HFF-Myc (cell line): Measurements from ENCODE around the gene MCTP1.

Experiments used
- DNase-seq: peaks from one replicate; pipeline ENCODE4 v3.0.0-alpha.2; 2011; ENCODE audit warnings: low read depth; ENCODE audit errors: extremely low read depth
- H3K4me3 ChIP-seq: replicated peaks from 2 replicates; pipeline ENCODE4 v1.5.1; 2011; ENCODE audit warnings: low read depth, mild to moderate bottlenecking, control low read depth, low read length
- TF ChIP-seq, protein P1 (sequence below): IDR thresholded peaks from 2 replicates; pipeline ENCODE4 v1.5.1; 2012; ENCODE audit warnings: mild to moderate bottlenecking, low read depth, low read length, control low read depth; ENCODE audit errors: missing control alignments

The MCTP1 gene

GRCh38 chr5:95304711-95305110 is 19.8 kb upstream of the MCTP1 start:
- TF ChIP-seq, protein P1, sequence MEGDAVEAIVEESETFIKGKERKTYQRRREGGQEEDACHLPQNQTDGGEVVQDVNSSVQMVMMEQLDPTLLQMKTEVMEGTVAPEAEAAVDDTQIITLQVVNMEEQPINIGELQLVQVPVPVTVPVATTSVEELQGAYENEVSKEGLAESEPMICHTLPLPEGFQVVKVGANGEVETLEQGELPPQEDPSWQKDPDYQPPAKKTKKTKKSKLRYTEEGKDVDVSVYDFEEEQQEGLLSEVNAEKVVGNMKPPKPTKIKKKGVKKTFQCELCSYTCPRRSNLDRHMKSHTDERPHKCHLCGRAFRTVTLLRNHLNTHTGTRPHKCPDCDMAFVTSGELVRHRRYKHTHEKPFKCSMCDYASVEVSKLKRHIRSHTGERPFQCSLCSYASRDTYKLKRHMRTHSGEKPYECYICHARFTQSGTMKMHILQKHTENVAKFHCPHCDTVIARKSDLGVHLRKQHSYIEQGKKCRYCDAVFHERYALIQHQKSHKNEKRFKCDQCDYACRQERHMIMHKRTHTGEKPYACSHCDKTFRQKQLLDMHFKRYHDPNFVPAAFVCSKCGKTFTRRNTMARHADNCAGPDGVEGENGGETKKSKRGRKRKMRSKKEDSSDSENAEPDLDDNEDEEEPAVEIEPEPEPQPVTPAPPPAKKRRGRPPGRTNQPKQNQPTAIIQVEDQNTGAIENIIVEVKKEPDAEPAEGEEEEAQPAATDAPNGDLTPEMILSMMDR: no peak
- DNase-seq: no peak
- no peak overlapping the region for H3K4me3 ChIP-seq

- H3K4me3 ChIP-seq: no peak overlapping the region
- TF ChIP-seq, protein P1: no peak
- DNase-seq: no peak
Measured at GRCh38 chr5:95298651-95299050, 13.8 kb upstream of the MCTP1 start.

DNA sequence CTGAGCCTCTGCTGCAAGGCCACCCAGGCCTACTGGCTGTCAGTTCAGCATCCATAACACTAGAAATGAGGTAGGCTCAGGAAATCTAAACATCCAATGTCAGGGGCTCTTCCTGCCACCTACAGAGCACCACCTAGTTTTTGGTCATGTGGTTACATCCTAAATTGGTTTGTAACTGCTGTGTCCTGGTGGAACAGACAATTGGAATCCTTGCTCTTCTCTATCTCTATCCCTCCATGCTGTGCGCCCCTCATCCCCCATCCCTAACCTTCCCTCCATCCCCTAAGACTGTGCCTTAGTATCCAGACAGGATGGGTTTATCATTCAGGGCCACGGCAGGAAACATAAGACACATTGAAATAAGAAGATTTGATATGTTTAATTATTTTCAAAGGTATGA is 11.4 kb upstream of the MCTP1 start:
- TF ChIP-seq, protein P1: no peak
- no peak overlapping the region for H3K4me3 ChIP-seq
- no peak for DNase-seq

- H3K4me3 ChIP-seq: no peak overlapping the region
- no peak for DNase-seq
- TF ChIP-seq, protein P1: no peak
Measured at GRCh38 chr5:95285409-95285755, 488 bp upstream of the MCTP1 start.

DNA sequence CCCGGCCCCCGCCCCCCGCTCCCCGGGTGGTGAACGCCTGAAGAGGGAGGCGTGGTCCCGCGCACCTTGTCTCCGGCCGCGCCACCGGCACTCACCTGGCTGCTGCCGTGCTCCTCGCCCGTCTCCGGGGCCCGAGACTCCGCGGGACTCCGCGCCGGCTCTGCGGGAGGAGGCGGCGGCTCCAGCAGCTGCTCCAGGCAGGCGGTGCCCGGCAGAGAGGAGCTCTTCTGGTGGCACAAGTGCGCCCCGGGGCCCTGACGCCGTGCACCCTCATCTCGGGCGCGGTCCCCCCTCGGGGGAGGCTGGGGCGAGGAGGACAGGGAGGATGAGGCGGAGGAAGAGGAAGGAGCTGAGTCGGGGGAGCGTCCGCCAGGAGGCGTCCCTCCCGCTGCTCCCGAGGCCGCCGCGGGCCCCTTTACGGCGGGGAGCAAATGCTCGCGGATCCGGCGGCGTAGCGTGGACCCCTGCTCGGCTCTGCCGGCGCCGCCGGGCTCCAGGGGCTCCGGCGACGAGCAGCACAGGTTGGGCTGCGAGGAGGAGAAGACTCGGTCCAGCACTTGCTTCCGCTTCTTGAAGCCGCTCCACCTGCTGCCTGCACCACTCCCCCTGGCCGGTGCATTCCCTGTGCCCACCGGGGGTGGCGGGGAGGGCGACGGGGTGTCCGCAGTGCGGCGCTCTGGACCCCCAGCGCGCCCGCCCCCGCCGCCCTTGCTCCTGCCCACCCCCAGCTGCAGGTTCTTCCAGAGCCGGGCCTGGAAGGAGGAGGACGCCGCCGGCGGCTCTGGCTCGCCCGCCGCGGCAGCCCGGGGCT is 928 bp downstream of the MCTP1 start:
- peak overlapping the region; percentile 31 for H3K4me3 ChIP-seq
- TF ChIP-seq, protein P1: peak; percentile 50
- DNase-seq: no peak

- no peak overlapping the region for H3K4me3 ChIP-seq
- DNase-seq: no peak
- TF ChIP-seq, protein P1: no peak
Measured at GRCh38 chr5:95283022-95283615, 1.8 kb downstream of the MCTP1 start.

DNA sequence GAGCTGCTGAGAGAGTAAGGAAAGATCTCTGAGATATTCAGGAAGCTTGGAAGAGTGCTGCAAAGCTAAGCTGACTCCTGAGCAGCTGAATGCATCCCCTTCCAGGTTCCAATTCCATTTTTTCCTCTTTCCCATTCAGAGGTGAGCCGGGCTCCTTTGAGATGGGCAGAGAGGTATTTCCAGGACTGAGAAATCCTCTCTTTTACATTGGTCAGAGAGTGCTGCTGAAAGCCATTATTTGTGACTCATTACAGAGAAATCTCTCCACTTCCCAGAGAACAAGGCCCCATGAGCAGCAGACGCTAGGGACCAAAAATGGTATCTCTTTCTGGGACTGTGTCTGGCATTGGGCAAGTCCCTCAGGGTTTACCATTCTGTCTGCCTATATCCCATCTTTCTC is 3.7 kb downstream of the MCTP1 start:
- TF ChIP-seq, protein P1: no peak
- H3K4me3 ChIP-seq: no peak overlapping the region
- DNase-seq: no peak
